Suppressor macrophage treated with lipopolysaccharide for 1 hour (primary cell): ENCODE data around the gene PLEKHG3.

Source experiments
- DNase-seq, 3 donors: peaks; one replicate each; pipeline ENCODE4 v3.0.0-alpha.2; 2020 to 2022

The PLEKHG3 gene

DNA sequence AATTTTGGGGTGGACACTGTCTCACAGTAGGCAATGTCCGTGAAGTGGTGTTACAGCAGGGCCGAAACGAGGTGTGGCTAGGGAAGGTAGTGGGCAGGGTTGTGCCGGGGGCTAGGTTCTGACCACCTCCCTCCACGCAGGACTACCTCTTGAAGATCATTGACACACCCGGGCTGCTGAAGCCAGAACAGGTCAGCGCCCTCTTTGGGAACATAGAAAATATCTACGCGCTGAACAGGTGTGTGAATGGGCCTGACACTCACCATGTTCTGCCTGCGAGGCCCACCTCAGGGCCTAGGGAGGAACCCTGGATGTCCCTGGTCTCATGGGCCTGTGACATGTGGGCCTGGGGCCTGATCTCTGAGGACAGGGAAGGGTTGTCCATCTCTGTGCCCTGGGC lies 24.6 kb downstream of the PLEKHG3 start:
- DNase-seq: no peak

DNA sequence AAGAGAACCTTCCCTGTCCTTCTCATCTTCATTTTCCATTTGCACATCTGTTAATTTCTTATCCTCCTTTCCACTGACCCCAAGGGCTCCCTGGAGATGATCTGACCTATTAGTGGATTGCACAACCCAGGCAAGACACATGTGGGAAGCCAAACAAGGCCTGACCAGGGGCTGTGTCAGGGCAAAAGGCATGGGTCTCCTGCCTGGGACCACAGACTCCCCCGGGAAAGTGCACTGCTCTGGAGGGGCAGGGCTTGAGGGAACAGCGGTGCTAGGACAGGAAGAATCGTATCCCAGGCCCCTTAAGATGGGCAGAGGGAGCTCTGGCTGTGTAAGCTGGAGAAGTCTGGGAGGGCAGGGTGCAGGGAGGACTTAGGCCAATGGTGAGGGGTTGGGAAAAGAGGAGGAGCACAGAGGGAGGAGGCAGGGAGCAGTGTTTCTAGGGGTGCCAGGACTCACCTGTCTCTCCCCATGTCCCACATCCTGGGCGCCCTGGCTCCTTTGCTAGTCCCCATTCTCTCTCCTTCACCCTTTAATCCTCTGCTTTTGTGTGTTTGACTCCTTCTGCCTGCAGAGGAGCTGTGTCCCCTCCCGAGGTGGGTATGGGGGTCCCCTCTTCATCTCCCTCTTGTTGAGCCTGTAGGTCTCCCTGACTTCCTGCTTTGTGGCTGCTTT lies 25.3 kb downstream of the PLEKHG3 start:
- DNase-seq: no peak

DNA sequence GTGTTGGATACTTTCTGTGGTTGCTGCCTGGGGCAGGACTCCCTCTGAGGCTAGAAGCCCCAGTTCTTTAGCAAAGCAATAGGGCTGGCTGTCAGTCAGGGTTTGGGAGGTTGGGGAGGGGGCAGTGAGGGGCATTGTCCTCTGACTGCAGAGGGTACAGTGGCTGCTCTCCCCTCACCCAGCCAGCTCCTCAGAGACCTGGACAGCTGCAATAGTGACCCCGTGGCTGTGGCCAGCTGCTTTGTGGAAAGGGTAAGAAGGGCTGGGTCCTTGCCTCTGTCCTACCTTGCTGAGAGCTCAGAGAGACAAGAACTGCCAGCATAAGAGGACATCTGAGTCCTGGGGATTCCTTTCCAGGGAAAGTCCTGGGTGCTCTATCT lies 25.8 kb downstream of the PLEKHG3 start:
- DNase-seq: no peak

DNA sequence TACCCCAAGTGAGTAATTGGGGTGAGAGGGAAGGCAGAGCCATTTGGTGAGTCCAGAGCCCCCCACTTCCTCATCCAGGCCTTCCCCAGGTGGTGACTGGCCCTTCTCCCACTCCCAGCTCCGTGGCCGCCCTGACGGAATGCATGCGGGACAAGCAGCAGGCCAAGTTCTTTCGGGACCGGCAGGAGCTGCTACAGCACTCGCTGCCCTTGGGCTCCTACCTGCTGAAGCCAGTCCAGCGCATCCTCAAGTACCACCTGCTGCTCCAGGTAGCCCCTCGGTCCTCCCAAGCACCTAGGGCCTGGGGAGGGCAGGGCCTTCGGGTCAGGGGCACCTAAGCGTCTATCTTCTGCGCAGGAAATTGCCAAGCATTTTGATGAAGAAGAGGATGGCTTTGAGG lies 26.5 kb downstream of the PLEKHG3 start:
- DNase-seq: no peak

DNA sequence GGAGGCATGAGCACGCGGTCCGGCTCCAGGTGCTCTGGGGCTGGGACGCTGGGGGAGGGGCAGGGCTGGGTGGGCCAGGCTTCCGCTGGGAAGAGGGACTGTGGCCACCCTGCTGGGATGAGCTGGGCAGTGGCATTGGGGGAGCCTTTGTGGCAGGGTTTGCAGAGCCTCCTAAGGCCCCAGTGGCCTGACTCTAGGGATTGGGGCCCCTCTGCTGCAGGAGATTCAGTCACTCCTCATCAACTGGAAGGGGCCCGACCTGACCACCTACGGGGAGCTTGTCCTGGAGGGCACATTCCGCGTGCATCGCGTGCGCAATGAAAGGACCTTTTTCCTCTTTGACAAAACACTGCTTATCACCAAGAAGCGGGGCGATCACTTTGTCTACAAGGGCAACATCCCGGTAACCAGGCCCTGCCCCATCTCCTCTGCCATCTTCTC lies 26.9 kb downstream of the PLEKHG3 start:
- DNase-seq: no peak

DNA sequence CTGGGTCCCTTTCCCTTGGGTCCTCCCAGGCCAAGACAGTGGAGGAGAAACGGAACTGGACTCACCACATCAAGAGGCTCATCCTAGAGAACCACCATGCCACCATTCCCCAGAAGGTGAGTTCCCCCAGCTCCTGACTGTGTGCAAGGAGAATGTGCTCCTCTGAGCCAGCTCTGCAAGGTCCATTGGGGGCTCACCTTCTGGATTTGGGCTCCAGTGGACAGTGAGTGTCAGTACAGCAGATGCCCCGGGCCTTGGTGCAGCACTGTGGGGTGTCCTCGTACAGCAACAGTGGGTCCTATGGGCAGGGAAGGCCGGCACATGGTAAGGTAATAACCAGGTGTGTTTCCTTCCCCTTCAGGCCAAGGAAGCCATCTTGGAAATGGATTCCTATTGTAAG lies 27.8 kb downstream of the PLEKHG3 start:
- DNase-seq: no peak

DNA sequence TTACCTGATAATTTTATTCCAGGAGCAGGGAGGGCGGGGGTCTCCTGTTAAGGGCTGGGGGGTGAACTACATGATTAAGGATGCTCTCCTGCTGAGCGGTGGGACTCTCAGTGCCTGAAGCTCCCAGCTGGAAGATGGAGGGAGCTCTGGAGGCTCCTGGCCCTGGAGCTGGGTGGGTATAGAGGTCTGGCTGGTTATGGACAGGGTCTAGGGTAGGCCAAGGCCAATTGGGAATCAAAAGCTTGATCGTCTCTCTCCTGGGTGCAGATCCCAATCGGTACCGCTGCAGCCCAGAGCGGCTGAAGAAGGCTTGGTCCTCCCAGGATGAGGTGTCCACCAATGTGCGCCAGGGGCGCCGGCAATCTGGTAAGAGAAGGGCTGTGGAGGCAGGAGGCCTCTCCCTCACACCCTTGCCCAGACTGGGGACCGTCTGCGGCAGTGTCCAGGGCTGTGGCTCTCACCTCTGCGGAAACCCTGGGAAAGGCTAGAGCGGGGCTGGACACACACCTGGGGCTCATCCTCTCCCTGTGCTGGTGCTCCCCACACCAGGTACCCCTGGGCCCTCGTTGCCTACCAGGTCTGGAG lies 28.4 kb downstream of the PLEKHG3 start:
- DNase-seq: no peak

DNA sequence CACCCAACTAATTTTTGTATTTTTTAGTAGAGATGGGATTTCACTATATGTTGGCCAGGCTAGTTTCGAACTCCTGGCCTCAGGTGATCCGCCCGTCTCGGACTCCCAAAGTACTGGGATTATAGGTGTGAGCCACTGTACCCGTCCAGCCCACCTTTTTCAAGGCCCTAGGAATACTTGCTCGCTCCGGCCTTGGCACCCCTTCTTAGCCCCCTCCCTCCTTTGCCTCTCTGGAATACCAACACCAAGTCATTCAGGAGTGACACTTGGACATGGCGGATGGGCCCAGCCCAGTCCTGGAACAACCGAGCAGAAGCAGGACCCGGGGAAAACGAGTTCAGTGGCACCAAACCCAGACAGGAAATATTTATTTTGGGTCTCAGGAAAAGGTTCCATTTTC lies 29.1 kb downstream of the PLEKHG3 start:
- DNase-seq: no peak

DNA sequence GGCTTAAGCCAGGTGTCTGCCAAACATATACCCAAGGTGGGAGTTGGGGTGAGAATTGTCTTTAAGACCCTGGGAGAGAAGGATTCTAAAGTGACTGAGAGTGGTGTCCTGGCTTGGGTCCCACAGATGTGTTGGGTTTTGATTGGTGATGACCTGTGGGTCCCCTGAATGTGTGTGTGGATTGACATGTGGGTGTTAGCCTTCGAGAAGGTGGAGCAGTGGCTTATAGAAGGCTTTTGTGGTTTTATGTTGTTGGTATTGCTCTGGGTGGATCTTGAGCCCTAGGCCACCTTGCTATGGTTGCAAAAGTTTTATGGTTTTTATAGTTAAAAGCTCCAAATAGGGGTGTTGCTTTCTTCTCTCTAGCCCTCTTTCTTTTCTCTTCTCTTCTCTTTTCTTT lies 29.7 kb downstream of the PLEKHG3 start:
- no peak for DNase-seq

DNA sequence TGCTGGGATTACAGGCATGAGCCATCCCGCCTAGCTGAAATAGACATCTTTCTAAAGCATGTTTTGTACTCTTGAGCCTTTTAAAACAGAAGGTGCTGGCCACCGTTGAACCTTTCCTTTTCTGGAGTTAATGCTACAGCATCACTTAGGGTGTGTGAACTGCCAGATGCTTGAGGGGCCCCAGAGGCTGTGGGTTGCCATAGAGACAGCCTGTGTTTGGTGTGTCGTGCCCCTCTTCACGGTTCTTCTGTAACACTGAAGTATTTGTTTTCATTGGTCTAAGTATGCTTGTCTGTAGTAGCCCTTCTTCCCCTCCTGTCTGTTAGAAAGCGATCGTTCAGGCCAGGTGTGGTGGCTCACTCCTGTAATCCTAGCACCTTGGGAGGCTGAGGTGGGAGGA lies 30.8 kb downstream of the PLEKHG3 start:
- no peak for DNase-seq

DNA sequence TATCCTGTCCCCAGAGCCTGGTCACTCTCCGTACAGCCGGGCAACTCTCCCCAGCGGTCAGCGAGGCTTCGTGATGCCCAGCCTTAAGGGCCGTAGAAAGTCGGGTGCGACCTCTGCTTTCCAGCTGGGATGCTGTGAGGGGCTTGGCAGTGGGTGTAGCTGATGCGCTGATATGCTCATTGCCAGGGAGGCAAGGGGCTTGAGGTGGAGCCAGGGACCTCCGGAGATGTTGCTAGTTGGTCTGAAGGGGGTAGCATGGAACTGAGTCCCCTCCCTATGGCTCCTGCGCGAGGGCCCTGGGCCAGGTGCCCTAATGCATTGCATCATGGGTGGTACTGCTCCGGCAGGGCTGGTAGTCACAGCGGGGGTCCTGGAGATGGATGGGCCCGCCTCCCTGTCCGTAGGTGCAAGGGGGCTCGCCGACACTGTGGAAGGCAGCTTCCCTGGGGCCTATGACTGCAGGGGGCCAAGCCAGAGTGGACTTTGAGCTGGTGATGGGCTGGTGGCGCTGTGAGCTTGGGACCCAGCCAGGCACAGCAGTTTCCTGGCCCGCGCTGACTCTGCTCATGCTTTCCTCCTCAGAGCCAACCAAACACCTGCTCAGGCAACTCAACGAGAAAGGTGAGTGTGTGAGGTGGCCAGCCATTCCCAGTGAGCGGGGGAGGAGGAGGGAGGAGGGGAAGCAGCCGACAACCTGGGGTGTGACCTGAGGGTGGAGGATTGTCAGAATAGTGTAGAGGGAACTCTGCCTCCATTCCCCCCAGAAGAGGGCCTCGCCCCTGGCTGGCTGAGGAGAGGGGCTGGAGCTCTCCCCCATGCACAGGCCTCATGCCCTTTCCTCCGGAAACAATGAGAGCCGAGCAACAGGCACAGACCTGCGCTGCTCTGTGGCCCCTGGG lies 32.3 kb downstream of the PLEKHG3 start:
- no peak for DNase-seq

DNA sequence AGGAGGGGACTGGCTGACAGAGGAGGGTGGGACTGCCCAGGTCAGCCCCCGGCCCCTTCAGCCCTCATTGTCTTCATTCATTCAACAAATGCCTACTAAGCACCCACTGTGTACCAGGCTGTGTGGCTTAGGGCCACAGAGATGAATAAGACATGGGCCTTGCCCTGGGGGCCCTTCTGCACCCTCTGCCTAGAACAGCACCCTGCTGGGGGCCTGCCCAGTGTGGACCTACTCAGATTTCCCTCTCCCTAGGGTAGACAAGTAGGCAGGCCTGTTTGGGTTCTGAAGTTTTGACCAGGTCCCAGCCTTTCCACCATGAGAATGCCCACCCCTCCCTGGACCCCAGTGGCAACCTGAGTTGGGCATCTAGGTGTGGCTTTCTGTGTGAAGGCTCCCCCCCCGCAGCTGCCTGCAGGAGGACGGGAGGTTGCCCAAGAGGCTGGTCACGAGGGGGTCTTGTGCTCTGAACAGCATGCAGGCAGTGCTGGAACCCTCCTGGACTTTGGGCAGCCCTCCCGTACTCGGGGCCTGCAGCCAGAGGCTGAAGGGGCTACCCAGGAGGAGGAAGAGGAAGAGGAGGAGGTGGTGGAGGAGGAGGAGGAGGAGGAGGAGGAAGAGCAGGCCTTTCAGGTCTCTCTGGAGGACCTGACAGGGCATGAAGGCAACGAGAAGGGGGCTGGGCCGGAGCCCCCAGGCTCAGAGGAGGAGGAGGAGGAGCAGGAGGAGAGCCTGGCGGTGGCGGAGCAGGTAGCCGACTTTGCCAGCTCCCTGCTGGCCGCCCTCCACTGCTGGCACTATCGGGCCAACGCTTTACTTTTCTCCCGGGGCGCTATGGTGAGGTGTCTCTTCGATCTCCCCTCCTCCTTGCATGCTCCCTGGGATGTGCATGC lies 33.4 kb downstream of the PLEKHG3 start:
- DNase-seq: no peak

DNA sequence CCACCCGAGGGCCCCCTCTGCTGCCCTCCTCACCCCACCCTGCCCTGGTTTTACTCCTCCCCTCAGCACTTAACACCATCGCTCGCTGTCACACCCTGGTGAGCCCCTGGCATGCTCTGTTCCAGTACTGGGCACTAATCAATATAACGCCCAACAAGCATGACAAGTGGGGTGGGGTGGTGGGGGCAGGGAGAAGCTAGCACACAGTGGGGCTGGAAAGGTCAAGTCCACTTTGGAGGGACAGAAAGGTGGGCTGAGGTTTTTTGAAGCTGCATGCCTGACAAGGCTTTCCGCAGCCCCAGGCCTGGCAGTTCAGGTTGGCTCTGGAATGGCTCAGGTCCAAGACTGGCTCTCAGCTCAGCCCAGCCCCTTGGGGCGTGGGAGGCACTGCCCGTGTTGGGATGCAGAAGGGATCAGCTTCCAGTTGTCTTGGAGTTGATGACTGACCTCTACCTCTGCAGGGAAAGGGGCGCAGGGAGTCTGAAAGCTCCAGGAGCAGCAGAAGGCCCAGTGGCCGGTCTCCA lies 34.1 kb downstream of the PLEKHG3 start:
- DNase-seq: no peak

DNA sequence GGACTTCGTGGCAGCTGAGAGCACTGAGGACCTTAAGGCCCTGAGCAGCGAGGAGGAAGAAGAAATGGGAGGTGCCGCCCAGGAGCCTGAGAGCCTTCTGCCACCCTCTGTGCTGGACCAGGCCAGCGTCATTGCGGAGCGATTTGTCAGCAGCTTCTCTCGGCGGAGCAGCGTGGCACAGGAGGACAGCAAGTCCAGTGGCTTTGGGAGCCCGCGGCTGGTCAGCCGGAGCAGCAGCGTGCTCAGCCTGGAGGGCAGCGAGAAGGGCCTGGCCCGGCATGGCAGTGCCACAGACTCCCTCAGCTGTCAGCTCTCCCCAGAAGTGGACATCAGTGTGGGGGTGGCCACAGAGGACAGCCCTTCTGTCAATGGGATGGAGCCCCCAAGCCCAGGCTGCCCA lies 37.0 kb downstream of the PLEKHG3 start:
- no peak for DNase-seq

DNA sequence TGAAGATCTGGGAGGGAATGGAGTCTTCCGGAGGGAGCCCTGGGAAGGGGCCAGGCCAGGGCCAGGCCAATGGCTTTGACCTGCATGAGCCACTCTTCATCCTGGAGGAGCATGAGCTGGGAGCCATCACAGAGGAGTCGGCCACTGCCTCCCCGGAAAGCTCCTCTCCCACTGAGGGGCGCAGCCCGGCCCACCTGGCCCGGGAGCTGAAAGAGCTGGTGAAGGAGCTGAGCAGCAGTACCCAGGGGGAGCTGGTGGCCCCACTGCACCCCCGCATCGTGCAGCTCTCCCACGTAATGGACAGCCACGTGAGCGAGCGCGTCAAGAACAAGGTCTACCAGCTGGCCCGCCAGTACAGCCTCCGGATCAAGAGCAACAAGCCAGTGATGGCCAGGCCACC lies 37.7 kb downstream of the PLEKHG3 start:
- no peak for DNase-seq

DNA sequence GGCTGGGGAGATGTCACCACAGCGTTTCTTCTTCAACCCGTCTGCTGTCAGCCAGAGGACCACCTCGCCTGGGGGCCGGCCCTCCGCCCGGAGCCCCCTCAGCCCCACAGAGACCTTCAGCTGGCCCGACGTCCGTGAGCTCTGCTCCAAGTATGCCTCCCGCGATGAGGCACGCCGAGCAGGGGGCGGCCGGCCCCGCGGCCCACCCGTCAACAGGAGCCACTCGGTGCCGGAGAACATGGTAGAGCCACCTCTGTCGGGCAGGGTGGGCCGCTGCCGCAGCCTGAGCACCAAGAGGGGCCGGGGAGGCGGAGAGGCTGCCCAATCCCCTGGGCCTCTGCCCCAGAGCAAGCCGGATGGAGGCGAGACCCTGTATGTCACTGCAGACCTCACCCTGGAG lies 38.8 kb downstream of the PLEKHG3 start:
- DNase-seq: no peak

DNA sequence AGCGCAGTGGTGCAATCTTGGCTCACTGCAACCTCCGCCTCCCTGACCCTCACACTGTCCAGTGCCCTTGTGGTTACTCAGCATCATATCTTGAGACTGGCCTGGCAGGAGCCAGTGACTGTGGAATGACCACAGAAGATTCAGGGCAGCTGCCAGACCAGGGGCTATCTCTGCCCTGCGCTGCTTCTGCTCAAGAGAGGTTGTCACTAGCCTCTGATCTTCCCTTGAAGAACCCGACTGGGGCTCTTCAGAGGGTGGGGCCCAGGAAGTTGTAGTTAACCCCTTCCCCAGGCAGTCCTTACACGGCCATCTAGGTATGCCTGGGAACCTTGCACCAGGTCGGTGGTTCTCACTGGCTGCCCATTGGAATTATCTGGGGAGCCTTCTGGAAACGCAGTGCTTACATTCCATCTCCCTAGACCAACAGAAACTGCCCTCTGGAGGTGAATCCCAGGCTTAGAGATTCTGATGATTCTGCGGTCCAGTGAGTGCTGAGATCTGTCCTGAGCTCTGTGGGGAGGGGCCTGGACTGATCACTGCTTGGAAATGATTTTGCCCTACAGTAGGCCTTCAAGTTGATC lies 41.4 kb downstream of the PLEKHG3 start:
- no peak for DNase-seq

DNA sequence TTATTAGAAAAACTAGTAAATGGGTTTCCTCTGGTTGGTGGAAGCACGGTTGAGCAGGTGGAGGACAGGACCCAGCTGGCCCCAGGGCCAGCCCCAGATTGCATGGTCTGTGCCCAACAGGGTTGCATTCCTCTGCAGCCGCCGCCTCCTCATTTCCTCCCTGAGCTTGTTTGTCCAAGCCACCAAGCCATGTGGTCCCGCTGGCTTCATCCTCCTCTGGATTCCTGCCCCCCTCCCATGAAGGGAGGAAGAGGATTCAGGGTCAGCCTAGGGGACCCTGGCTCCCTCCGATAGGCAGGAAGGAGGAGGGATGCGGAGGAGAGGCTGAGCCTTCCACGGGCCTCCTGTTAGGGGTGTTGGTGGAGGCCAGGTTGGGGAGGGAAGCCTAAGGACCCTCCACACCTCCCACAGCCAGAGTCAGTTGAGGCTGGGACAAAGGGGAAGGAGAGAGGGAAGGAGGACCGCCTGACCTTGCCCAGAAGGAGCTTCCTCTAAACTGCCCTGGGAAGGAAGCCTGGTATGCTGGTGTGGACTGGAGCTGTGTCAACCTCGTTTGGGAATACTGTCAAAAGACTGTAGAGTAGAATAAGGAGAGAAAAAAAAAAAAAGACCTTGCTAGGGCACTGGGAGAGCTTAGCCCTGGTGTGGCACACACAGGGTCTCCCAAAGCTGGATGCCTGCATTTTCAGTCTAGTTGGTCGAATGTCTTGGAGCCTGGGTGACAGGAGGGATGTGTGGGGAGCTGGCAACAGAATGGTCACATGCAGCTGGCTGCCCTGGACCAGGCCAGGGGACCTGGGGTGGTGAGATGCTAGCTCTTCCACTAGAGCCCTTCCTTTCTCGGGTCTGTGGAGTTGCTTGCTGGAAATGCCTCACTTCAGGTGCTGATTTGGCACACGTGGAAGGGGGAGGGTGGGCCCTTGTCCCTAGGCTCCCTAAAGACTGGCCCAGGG lies 42.4 kb downstream of the PLEKHG3 start:
- no peak for DNase-seq

DNA sequence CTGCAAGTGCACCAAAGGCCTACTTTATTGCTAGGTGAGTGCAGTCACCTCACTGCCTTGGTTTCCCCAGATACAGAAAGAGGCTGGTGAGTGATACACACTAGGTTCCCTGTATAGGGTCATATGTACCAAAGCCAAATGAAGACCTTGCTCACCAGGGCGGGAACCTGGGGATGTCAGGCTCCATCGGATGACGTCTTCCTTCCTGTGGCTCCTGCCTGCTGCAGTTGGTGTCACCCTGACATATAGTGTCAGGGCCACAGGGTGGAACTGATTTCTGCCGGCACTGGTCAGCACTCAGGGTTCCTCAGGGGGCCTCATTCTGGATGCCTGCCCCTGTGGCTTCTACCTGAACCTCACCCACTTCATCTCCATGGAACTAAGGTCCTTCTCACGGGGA lies 43.1 kb downstream of the PLEKHG3 start:
- no peak for DNase-seq

DNA sequence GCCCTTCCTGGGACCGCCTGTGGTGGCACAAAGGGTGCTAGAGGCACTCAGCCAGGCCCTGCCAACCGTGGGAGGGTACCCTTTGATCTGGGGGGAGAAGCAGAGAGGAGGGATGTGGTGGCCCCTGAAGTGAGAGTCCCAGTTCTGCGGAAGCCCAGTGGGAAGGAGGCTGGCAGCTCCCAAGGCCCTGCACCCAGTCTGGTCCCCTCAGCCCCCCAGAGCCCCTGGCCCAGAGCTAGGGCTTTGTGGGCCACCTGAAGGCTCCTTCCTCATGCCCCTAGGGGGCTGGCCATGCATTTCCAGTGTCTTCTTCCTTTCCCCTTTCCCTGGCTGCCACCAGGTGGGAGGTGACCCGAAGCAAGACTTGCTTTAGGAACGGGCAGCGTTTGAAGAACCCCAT lies 44.3 kb downstream of the PLEKHG3 start:
- DNase-seq: no peak
